ENCODE data around the gene FAM210A. TPM values are rescaled to one million over a fixed set of nuclear protein-coding genes. Genes with fewer than 3 reads are reported as not detected.

Gene FAM210A
- polyA plus RNA-seq, 2 of the 4 experiments (the other 2 are of a cell fraction), result 17.1 to 26.2 TPM

DNA sequence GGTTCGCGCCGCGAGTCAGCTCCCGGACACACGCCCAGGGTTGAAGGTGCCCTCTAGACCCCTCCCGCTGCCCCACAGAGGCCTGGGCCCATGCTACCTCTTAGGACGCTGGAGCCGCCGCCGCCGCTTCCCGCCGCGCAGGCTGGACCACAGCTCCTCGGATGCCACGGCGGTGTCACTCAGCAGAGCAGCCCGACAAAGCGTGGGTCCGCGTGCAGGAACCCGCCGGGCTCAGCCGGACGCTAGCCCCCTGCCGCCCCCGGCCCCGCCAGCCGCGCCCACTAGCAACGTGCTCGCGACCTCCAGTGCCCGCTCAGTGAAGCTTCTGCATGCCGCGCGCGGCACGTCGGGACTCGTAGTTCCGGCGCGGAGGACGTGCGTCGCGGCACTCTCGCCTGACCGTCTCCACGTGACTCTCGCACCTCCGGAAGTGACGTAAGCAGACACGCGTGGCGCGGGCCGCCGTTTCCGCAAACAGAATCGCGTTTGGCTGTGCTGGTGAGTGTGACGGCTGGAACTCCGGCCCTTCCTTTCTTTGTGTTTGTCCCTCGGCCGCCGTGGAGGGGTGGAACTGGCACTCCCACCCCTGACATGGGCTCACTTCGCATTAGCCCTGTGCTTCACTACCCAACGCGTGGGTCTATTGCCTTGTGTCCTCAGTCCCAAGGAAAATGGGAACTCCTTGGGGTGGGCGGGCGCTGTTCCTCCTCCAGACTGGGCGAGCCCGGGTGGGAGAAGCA is at the start of gene FAM210A, which contains the start of gene RNMT (continued):
- no peak for TF ChIP-seq HOXB13 (CRISPR knock-in tag; IDR thresholded peaks at IDR 0.05; ENCODE audit: low read depth)
- TF ChIP-seq, protein P1, sequence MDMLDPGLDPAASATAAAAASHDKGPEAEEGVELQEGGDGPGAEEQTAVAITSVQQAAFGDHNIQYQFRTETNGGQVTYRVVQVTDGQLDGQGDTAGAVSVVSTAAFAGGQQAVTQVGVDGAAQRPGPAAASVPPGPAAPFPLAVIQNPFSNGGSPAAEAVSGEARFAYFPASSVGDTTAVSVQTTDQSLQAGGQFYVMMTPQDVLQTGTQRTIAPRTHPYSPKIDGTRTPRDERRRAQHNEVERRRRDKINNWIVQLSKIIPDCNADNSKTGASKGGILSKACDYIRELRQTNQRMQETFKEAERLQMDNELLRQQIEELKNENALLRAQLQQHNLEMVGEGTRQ (IDR thresholded peaks at IDR 0.05), result peak; percentile 94
- TF ChIP-seq, protein P2, sequence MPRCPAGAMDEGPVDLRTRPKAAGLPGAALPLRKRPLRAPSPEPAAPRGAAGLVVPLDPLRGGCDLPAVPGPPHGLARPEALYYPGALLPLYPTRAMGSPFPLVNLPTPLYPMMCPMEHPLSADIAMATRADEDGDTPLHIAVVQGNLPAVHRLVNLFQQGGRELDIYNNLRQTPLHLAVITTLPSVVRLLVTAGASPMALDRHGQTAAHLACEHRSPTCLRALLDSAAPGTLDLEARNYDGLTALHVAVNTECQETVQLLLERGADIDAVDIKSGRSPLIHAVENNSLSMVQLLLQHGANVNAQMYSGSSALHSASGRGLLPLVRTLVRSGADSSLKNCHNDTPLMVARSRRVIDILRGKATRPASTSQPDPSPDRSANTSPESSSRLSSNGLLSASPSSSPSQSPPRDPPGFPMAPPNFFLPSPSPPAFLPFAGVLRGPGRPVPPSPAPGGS (IDR thresholded peaks at IDR 0.05), result no peak
- TF ChIP-seq CBX8 (IDR thresholded peaks at IDR 0.05), result no peak
- TF ChIP-seq, protein P3, sequence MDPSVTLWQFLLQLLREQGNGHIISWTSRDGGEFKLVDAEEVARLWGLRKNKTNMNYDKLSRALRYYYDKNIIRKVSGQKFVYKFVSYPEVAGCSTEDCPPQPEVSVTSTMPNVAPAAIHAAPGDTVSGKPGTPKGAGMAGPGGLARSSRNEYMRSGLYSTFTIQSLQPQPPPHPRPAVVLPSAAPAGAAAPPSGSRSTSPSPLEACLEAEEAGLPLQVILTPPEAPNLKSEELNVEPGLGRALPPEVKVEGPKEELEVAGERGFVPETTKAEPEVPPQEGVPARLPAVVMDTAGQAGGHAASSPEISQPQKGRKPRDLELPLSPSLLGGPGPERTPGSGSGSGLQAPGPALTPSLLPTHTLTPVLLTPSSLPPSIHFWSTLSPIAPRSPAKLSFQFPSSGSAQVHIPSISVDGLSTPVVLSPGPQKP (IDR thresholded peaks at IDR 0.05; ENCODE audit: low read depth, low read length), result no peak
- TF ChIP-seq CHD4 (IDR thresholded peaks at IDR 0.05; ENCODE audit: borderline replicate concordance), result no peak
- no peak for TF ChIP-seq RCOR1 (IDR thresholded peaks at IDR 0.05; ENCODE audit: low read depth, low read length)
- TF ChIP-seq CEBPB (IDR thresholded peaks at IDR 0.05), result no peak
- TF ChIP-seq, protein P4, sequence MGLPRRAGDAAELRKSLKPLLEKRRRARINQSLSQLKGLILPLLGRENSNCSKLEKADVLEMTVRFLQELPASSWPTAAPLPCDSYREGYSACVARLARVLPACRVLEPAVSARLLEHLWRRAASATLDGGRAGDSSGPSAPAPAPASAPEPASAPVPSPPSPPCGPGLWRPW (IDR thresholded peaks at IDR 0.05), result no peak
- TF ChIP-seq HEYL (CRISPR knock-in tag; IDR thresholded peaks at IDR 0.05), result no peak
- no peak for TF ChIP-seq RNF2 (IDR thresholded peaks at IDR 0.05; ENCODE audit: borderline replicate concordance, low read depth)
- TF ChIP-seq ESRRA (IDR thresholded peaks at IDR 0.05; ENCODE audit: borderline replicate concordance, low read length), result no peak
- TF ChIP-seq EHF (CRISPR knock-in tag; IDR thresholded peaks at IDR 0.05), result no peak
- no peak for TF ChIP-seq RARB (CRISPR knock-in tag; IDR thresholded peaks at IDR 0.05)
- no peak for TF ChIP-seq ZC3H11A (IDR thresholded peaks at IDR 0.05)
- TF ChIP-seq, protein P5, sequence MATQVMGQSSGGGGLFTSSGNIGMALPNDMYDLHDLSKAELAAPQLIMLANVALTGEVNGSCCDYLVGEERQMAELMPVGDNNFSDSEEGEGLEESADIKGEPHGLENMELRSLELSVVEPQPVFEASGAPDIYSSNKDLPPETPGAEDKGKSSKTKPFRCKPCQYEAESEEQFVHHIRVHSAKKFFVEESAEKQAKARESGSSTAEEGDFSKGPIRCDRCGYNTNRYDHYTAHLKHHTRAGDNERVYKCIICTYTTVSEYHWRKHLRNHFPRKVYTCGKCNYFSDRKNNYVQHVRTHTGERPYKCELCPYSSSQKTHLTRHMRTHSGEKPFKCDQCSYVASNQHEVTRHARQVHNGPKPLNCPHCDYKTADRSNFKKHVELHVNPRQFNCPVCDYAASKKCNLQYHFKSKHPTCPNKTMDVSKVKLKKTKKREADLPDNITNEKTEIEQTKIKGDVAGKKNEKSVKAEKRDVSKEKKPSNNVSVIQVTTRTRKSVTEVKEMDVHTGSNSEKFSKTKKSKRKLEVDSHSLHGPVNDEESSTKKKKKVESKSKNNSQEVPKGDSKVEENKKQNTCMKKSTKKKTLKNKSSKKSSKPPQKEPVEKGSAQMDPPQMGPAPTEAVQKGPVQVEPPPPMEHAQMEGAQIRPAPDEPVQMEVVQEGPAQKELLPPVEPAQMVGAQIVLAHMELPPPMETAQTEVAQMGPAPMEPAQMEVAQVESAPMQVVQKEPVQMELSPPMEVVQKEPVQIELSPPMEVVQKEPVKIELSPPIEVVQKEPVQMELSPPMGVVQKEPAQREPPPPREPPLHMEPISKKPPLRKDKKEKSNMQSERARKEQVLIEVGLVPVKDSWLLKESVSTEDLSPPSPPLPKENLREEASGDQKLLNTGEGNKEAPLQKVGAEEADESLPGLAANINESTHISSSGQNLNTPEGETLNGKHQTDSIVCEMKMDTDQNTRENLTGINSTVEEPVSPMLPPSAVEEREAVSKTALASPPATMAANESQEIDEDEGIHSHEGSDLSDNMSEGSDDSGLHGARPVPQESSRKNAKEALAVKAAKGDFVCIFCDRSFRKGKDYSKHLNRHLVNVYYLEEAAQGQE (IDR thresholded peaks at IDR 0.05), result 0 out of 2 replicates have a peak, but pooled peaks have one; percentile 22

DNA sequence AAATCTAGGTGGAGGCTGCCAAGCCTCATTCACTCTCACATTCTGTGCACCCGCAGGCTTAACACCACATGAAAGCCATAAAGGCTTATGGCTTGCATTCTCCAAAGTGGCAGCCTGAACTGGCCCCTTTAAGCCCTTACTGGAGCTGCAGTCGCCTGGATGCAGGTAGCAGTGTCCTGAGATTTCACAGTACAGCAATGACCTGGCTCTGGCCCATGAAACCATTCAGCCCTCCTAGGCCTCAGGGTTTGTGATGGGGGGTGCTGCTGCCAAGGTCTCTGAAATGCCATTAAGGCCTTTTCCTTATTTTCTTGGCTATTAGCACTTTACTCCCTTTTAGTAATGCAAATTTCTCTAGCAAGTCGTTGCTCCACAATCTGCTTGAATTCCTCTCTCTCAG is 48.7 kb upstream of the FAM210A start:
- H3K9me3 ChIP-seq, result no peaks in the 10 kb centered on the region
- ChIA-PET POLR2A (no interaction called here), CTCF (no interaction called here)
- TF ChIP-seq MYC (IDR thresholded peaks at IDR 0.05; ENCODE audit: borderline replicate concordance, low read length) (no peak), NR3C1 (IDR thresholded peaks at IDR 0.05) (no peak), EHMT2 (IDR thresholded peaks at IDR 0.05; ENCODE audit: low read depth) (no peak), POLR2AphosphoS2 (conservative IDR thresholded peaks at IDR 0.05; ENCODE audit: low read length) (no peak), HOXA7 (CRISPR knock-in tag; IDR thresholded peaks at IDR 0.05) (no peak), CEBPB (IDR thresholded peaks at IDR 0.05) (no peak), BHLHE40 (IDR thresholded peaks at IDR 0.05; ENCODE audit: low read depth, low read length) (no peak), FOSL2 (IDR thresholded peaks at IDR 0.05) (no peak), FOSL2 (CRISPR knock-in tag; IDR thresholded peaks at IDR 0.05) (no peak), FOSB (CRISPR knock-in tag; IDR thresholded peaks at IDR 0.05) (no peak), SREBF2 (IDR thresholded peaks at IDR 0.05) (no peak), ZFP36 (IDR thresholded peaks at IDR 0.05; ENCODE audit: borderline replicate concordance, partially characterized antibody) (no peak), ESRRA (IDR thresholded peaks at IDR 0.05; ENCODE audit: borderline replicate concordance, low read length) (no peak), POLR2A (IDR thresholded peaks at IDR 0.05; ENCODE audit: low read length) (no peak), GATA3 (IDR thresholded peaks at IDR 0.05; ENCODE audit: borderline replicate concordance) (no peak)
- TF ChIP-seq, protein P4 (IDR thresholded peaks at IDR 0.05), result no peak
- H3K4me3 ChIP-seq, result no peak overlapping the region
- no peak overlapping the region for H3K4me2 ChIP-seq
- no peak overlapping the region for H3K27ac ChIP-seq
- DNase-seq (ENCODE audit: low read depth in 1 of 2, low spot score in 1 of 2) (no peak), FAIRE-seq (no peak), ATAC-seq (no peak)
- WGBS (ENCODE audit: missing lambda C conversion rate), result 34% methylated on average over 3 of the region's 3 CpGs
- no peaks in the 10 kb centered on the region for H3K4me1 ChIP-seq
